ENCODE measurements around the gene SLC24A3. TPM values are rescaled to one million over a fixed set of nuclear protein-coding genes. Genes with fewer than 3 reads are reported as not detected.

SLC24A3 gene
- total RNA-seq, 1 experiment from 2014 or later = not detected

GRCh38 chr20:19492116-19492515 is 279.7 kb downstream of the SLC24A3 start:
- H3K36me3 ChIP-seq = no peaks in the 10 kb centered on the region
- H3K4me1 ChIP-seq (replicated peaks) = peaks cover 14% of the 10 kb centered on the region
- no peak overlapping the region for H3K4me3 ChIP-seq
- no peak for DNase-seq (ENCODE audit: low read depth in 1 of 2, low spot score in 2 of 2)
- no peaks in the 10 kb centered on the region for H3K9me3 ChIP-seq (replicated peaks)
- no peak overlapping the region for H3K27ac ChIP-seq
- no peaks in the 10 kb centered on the region; the same call in 1 of the 2 replicates for H3K27me3 ChIP-seq (replicated peaks)

GRCh38 chr20:19492687-19493336 is 280.4 kb downstream of the SLC24A3 start:
- H3K9me3 ChIP-seq (replicated peaks) = no peaks in the 10 kb centered on the region
- no peaks in the 10 kb centered on the region; the same call in 1 of the 2 replicates for H3K27me3 ChIP-seq (replicated peaks)
- no peak overlapping the region for H3K27ac ChIP-seq
- peaks cover 21% of the 10 kb centered on the region for H3K4me1 ChIP-seq (replicated peaks)
- H3K4me3 ChIP-seq = no peak overlapping the region
- no peaks in the 10 kb centered on the region for H3K36me3 ChIP-seq
- DNase-seq (ENCODE audit: low read depth in 1 of 2, low spot score in 2 of 2) = no peak

- no peak for DNase-seq (ENCODE audit: low read depth in 1 of 2, low spot score in 2 of 2)
- Histone ChIP-seq H3K36me3 (no peaks in the 10 kb centered on the region), H3K27ac (no peak overlapping the region), H3K27me3 (replicated peaks) (no peaks in the 10 kb centered on the region; the same call in 1 of the 2 replicates), H3K9me3 (replicated peaks) (no peaks in the 10 kb centered on the region), H3K4me3 (no peak overlapping the region), H3K4me1 (replicated peaks) (peaks cover 26% of the 10 kb centered on the region)
Observed at GRCh38 chr20:19493794-19494495, 281.5 kb downstream of the SLC24A3 start.

GRCh38 chr20:19495905-19496703 is 283.7 kb downstream of the SLC24A3 start:
- H3K27me3 ChIP-seq (replicated peaks) = no peaks in the 10 kb centered on the region
- peaks cover 29% of the 10 kb centered on the region for H3K4me1 ChIP-seq (replicated peaks)
- no peak for DNase-seq (ENCODE audit: low read depth in 1 of 2, low spot score in 2 of 2)
- peak overlapping the region; percentile 63 for H3K27ac ChIP-seq
- no peaks in the 10 kb centered on the region for H3K36me3 ChIP-seq
- no peaks in the 10 kb centered on the region for H3K9me3 ChIP-seq (replicated peaks)
- H3K4me3 ChIP-seq = no peak overlapping the region

- Histone ChIP-seq H3K9me3 (replicated peaks) (no peaks in the 10 kb centered on the region), H3K27ac (peak overlapping the region; percentile 63), H3K36me3 (no peaks in the 10 kb centered on the region), H3K27me3 (replicated peaks) (no peaks in the 10 kb centered on the region), H3K4me3 (no peak overlapping the region), H3K4me1 (replicated peaks) (peaks cover 29% of the 10 kb centered on the region)
- peak in 1 of 2 experiments; percentile 30 for DNase-seq (ENCODE audit: low read depth in 1 of 2, low spot score in 2 of 2)
Observed at GRCh38 chr20:19497064-19497463, 284.6 kb downstream of the SLC24A3 start.

GRCh38 chr20:19498756-19499155 is 286.3 kb downstream of the SLC24A3 start:
- no peak for DNase-seq (ENCODE audit: low read depth in 1 of 2, low spot score in 2 of 2)
- H3K36me3 ChIP-seq = no peaks in the 10 kb centered on the region
- H3K4me3 ChIP-seq = no peak overlapping the region
- H3K27ac ChIP-seq = no peak overlapping the region
- H3K4me1 ChIP-seq (replicated peaks) = peaks cover 29% of the 10 kb centered on the region
- H3K27me3 ChIP-seq (replicated peaks) = no peaks in the 10 kb centered on the region
- H3K9me3 ChIP-seq (replicated peaks) = no peaks in the 10 kb centered on the region

GRCh38 chr20:19501476-19502115 is 289.2 kb downstream of the SLC24A3 start:
- Histone ChIP-seq H3K27ac (no peak overlapping the region), H3K4me1 (replicated peaks) (peaks cover 20% of the 10 kb centered on the region), H3K4me3 (no peak overlapping the region), H3K27me3 (replicated peaks) (no peaks in the 10 kb centered on the region), H3K9me3 (replicated peaks) (no peaks in the 10 kb centered on the region), H3K36me3 (no peaks in the 10 kb centered on the region)
- no peak for DNase-seq (ENCODE audit: low read depth in 1 of 2, low spot score in 2 of 2)

- no peaks in the 10 kb centered on the region for H3K27me3 ChIP-seq (replicated peaks)
- no peak for DNase-seq (ENCODE audit: low read depth in 1 of 2, low spot score in 2 of 2)
- peaks cover 14% of the 10 kb centered on the region for H3K4me1 ChIP-seq (replicated peaks)
- no peak overlapping the region for H3K27ac ChIP-seq
- H3K36me3 ChIP-seq = no peaks in the 10 kb centered on the region
- no peaks in the 10 kb centered on the region for H3K9me3 ChIP-seq (replicated peaks)
- H3K4me3 ChIP-seq = no peak overlapping the region
Observed at GRCh38 chr20:19502169-19502568, 289.7 kb downstream of the SLC24A3 start.

GRCh38 chr20:19504251-19504650 is 291.8 kb downstream of the SLC24A3 start:
- Histone ChIP-seq H3K4me1 (replicated peaks) (no peaks in the 10 kb centered on the region), H3K27ac (no peak overlapping the region), H3K9me3 (replicated peaks) (no peaks in the 10 kb centered on the region), H3K4me3 (no peak overlapping the region), H3K36me3 (no peaks in the 10 kb centered on the region), H3K27me3 (replicated peaks) (no peaks in the 10 kb centered on the region)
- DNase-seq (ENCODE audit: low read depth in 1 of 2, low spot score in 2 of 2) = no peak

GRCh38 chr20:19506021-19506420 is 293.6 kb downstream of the SLC24A3 start:
- Histone ChIP-seq H3K4me3 (no peak overlapping the region), H3K27me3 (replicated peaks) (no peaks in the 10 kb centered on the region), H3K27ac (no peak overlapping the region), H3K9me3 (replicated peaks) (no peaks in the 10 kb centered on the region), H3K36me3 (no peaks in the 10 kb centered on the region), H3K4me1 (replicated peaks) (no peaks in the 10 kb centered on the region)
- no peak for DNase-seq (ENCODE audit: low read depth in 1 of 2, low spot score in 2 of 2)

- no peak for DNase-seq (ENCODE audit: low read depth in 1 of 2, low spot score in 2 of 2)
- Histone ChIP-seq H3K27me3 (replicated peaks) (no peaks in the 10 kb centered on the region), H3K4me1 (replicated peaks) (no peaks in the 10 kb centered on the region), H3K9me3 (replicated peaks) (no peaks in the 10 kb centered on the region), H3K27ac (no peak overlapping the region), H3K4me3 (no peak overlapping the region), H3K36me3 (no peaks in the 10 kb centered on the region)
Observed at GRCh38 chr20:19508449-19508848, 296.0 kb downstream of the SLC24A3 start.

GRCh38 chr20:19510611-19511010 is 298.2 kb downstream of the SLC24A3 start:
- Histone ChIP-seq H3K36me3 (no peaks in the 10 kb centered on the region), H3K9me3 (replicated peaks) (no peaks in the 10 kb centered on the region), H3K27ac (no peak overlapping the region), H3K27me3 (replicated peaks) (no peaks in the 10 kb centered on the region), H3K4me3 (no peak overlapping the region), H3K4me1 (replicated peaks) (no peaks in the 10 kb centered on the region)
- no peak for DNase-seq (ENCODE audit: low read depth in 1 of 2, low spot score in 2 of 2)

- Histone ChIP-seq H3K4me3 (no peak overlapping the region), H3K36me3 (no peaks in the 10 kb centered on the region), H3K9me3 (replicated peaks) (no peaks in the 10 kb centered on the region), H3K27me3 (replicated peaks) (no peaks in the 10 kb centered on the region), H3K4me1 (replicated peaks) (no peaks in the 10 kb centered on the region), H3K27ac (no peak overlapping the region)
- no peak for DNase-seq (ENCODE audit: low read depth in 1 of 2, low spot score in 2 of 2)
Observed at GRCh38 chr20:19511931-19512330, 299.5 kb downstream of the SLC24A3 start.

Measured in SJSA1 (cell line).